HG03039 (cell line): ENCODE measurements around the gene S100A11.

Experiments used
- ATAC-seq: cut with Tn5 transposase; IDR thresholded peaks from one replicate; pipeline ENCODE4 v1.9.1; 2021; ENCODE audit warnings: mild to moderate bottlenecking, moderate library complexity; ENCODE audit not compliant: unreplicated experiment

Gene S100A11

DNA sequence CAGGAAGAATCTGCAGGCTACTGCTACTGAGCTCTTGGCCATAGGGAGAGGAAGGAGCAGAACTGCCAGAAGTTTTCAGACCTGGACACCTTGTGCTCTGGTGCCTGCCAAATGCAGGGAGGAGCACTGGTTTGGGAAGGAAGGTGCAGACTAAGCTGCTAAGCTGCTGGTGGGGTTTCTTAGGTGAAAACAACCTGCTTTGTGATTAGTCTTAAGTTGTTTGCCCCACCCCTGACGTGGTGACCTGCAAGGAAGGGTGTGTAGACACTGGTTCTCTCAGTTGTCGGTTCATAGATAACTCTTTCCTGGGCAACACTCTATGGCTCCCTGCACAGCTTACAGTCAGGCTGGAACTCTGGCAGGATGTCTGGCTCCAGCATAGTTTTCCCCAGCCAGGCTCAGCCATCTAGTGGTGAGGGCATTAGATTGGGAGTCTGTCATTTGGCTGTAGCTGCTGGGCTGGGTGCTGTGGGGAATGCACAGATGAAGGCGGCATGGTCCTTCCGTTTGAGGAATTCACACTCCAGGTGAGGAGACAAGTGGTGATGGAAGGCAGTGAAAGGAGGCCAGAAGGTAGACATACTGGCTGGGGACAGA is 32.9 kb downstream of the S100A11 start:
- no peak for ATAC-seq

- ATAC-seq: no peak
Observed at GRCh38 chr1:152002960-152003359, 33.8 kb downstream of the S100A11 start.

- ATAC-seq: no peak
Observed at GRCh38 chr1:152001631-152002584, 34.9 kb downstream of the S100A11 start.

GRCh38 chr1:152000964-152001630 is 35.7 kb downstream of the S100A11 start:
- ATAC-seq: no peak

DNA sequence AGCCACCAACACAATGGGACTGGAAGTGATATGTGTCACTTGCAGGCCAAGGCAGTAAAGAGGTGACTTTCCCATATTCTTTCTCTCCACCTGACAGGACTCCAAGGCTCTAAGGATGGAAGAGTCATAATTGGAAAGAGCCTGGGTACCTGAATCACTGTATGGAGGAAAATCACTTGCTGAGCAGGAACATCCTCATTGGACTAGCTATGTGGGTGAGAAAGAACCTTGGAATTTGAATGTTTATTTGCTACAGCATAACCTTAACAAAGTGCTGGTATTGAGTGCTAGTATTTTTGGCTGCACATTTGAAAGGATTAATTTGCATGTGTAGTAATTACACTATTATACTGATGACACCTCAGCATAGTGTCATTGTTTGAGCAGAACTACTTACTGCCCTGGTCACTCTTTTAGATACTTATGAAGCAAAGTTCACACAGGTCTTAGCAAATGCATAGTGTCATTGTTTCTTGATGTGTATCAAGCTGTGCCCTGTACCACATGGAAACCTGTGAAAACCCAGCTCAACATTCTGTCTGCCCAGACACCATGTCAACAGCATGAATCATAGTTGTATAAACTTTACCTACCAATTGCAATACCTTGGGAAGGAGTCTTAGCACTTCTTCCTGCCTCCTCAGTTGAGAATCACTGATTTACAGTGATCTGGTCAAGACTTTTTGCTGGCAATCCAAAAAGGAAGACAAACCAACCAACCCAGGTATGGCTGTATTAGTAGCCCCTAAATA is 38.0 kb downstream of the S100A11 start:
- ATAC-seq: no peak

DNA sequence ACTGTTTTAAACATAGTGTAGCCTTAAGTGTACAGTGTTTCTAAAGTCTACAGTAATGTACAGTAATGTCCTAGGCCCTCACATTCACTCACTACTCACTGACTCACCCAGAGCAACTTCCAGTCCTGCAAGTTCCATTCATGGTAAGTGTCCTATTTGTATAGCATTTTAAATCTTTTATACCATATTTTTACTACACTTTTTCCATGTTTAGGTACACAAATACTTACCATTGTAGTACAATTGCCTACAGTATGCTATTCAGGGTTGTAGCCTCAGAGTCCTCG is 39.6 kb downstream of the S100A11 start:
- no peak for ATAC-seq

DNA sequence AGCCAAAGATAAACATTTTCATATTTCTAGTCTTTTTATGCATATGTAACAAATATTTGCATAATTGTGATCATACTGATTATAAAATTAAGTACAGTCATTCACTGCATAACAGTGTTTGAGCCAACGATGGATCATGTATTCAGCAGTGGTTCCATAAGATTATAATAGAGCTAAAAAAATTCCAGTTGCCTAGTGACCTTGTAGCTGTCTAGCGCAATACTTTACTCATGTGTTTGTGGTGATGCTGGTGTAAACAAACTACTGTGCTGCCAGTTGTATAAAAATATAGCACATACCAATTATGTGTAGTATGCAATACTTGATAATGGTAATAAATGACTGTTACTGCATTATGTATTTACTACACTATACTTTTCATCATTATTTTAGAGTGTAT is 41.0 kb downstream of the S100A11 start:
- no peak for ATAC-seq

- no peak for ATAC-seq
Observed at GRCh38 chr1:151994956-151995355, 41.8 kb downstream of the S100A11 start.

DNA sequence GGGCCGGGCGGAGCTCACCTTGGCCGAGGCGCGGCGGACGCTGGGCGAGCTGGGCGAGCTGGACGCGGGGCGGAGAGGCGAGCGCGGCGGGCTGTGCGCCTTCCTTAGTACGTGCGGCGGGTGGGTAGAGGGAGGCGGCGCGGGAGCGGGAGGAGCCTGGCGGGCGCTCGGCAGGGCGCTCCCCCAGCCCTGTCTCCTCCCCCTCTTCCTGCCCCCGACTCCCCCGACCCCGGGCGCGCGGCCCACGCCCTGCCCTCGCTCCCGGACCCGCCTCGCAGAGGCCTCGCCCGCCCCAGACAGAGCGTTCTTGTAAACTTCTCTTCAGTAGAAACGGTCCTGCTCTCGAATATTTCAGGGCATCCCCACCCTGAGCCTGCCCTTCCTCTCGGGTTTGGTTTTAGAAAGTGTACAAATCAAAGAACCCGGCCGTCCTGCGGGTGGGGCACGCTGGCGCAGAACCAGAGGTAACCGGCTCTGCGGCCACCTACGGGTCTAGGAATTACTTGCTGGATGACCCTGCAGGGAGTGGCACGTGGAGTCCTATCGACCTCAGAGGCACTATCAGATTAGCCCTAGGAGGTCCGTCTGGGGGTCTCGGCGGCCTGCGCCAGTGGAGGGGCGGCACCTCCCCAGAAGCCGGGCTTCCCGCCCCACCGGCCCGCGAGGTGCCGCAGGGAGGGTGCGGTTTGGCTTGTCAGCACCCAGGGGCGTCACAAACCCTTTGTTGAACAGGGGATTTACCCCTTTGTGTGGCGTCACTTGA is 42.9 kb downstream of the S100A11 start, which contains the start of gene S100A10:
Gene S100A10 (minus strand): TSS at position 126 of the 763 bp plus-strand sequence. CDS start 7,629 bp downstream, outside the sequence.
- ATAC-seq: no peak

GRCh38 chr1:151993084-151993733 is 43.6 kb downstream of the S100A11 start:
- no peak for ATAC-seq

DNA sequence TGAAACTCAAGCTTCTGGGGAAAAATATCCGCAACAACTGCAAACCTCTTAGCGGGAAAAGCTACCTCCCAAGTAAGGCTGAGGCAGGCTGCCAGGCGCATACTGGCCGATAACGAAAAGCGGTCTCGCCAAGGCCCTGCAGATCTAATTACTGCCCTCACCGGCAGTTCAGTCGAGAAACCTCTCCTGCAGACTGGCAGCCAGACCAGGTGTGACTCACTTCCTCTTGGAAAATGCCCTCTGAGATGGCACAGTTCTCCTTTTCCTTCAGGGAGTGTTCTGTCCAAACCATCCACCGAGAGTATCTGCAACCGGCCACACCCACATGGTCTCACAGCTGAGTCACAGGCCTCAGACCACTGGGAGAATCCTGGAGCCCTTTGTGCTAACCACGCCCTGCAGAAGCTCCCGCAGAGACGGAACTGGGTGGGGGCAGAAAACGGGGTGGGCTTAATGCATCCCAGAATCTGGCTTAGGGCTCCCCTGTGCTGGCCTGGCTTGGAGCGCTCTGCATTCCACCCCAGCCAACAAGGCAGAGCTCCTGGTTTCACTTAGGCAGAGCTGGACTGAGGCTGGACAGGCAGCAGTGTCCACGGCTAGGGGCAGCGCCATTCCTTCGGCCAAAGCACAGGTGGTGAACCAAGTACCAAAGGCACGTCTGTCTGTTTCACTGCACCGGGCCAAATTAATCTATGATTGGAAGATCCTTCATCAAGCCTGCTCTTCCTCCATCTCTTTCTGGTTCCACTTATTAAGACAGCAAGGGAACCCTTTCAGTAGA is 44.3 kb downstream of the S100A11 start:
- no peak for ATAC-seq

DNA sequence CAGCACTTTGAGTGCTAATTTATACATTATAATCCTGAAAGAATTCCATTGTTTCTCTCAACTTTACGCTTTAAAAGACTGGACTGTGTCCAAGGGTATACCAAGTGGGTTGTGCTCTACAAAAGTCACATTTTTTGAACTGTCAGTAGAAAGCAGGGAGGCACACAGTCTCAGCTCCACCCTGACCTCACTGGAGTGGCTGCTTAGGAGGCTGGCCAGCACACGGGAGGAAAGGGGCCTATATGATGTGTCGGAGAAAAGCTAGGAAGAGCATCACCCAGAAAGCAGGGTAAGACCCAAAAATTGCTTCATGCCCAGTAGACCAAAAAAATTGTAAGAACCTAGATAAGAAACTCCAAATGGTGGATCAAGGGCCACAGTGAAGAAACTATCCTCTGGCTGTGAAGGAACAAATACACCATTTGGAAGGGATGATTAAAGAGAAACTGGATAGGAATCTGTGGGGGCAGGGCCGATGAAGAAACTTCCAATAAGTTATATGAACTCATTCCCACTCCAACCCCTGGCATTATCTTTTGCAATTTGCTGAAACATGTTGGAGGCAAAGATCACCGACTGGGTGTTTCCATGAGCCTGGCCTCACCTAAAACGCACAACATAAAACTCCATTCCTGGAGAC is 45.0 kb downstream of the S100A11 start:
- ATAC-seq: no peak

- no peak for ATAC-seq
Observed at GRCh38 chr1:151990856-151991198, 46.0 kb downstream of the S100A11 start.

- ATAC-seq: no peak
Observed at GRCh38 chr1:151990058-151990855, 46.5 kb downstream of the S100A11 start.

DNA sequence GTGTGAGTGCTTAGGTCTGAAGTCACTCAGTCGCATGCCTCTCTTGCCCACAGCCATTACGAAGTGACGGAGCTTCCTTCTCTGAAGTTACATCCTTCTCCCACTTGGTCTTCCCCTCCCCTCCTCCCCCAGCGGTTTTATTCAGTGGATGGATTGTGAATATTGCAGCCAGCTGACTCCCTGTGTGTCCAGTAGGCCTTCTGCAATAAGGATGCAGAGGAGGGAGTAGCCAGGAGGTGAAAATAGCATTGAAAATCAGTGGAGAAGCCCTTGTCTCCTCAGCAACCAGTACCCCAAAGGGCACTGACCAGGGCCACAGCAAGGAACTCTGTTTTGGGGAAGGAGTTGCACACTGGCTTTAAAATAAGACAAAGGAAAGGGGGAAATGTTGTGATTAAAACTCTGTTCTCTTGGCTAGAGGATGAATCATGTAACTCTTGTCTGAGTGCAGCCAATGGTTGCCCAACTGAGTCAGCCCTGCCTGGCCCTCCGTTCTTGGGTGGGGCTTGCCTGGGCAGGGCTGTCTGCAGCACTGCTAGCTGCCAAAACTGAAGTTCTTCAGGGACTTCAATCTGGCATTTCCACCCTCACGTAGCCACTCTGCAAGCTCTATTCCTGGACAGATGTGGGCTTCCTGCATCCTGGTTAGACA is 47.5 kb downstream of the S100A11 start:
- ATAC-seq: no peak

- no peak for ATAC-seq
Observed at GRCh38 chr1:151988405-151988923, 48.3 kb downstream of the S100A11 start.

- ATAC-seq: no peak
Observed at GRCh38 chr1:151986501-151987190, 50.2 kb downstream of the S100A11 start.
